Muscle of back (tissue), 11 donors: Measurements from ENCODE around the gene PTPRJ. TPM values are rescaled to one million over a fixed set of nuclear protein-coding genes. Genes with fewer than 3 reads are reported as not detected.
A peak's percentile ranks its signal among the peaks of the same experiment; 100 is the strongest.

Experiments
- DNase-seq, 3 donors: peaks; one replicate each; pipeline versions ENCODE4 v3.0.0 to v3.0.0-alpha.2; 2013
- polyA plus RNA-seq, 10 donors: library from polyadenylated mRNA; unstranded; fragments of 120-200 nt; gene quantifications; one replicate each; pipeline ENCODE4 v1.2.1, GENCODE V29; 2013; ENCODE audit not compliant: insufficient read length in 10 of 10

PTPRJ gene
- polyA plus RNA-seq, 10 donors: 2.8 to 5.3 (median 3.7) TPM

- DNase-seq: peak; percentile 74 to 95 (median 88)
Observed at GRCh38 chr11:48063424-48063978, 83.1 kb downstream of the PTPRJ start.

- peak in 1 of 3 donors; percentile 62 for DNase-seq
Observed at GRCh38 chr11:48064306-48064705, 83.9 kb downstream of the PTPRJ start.

DNA sequence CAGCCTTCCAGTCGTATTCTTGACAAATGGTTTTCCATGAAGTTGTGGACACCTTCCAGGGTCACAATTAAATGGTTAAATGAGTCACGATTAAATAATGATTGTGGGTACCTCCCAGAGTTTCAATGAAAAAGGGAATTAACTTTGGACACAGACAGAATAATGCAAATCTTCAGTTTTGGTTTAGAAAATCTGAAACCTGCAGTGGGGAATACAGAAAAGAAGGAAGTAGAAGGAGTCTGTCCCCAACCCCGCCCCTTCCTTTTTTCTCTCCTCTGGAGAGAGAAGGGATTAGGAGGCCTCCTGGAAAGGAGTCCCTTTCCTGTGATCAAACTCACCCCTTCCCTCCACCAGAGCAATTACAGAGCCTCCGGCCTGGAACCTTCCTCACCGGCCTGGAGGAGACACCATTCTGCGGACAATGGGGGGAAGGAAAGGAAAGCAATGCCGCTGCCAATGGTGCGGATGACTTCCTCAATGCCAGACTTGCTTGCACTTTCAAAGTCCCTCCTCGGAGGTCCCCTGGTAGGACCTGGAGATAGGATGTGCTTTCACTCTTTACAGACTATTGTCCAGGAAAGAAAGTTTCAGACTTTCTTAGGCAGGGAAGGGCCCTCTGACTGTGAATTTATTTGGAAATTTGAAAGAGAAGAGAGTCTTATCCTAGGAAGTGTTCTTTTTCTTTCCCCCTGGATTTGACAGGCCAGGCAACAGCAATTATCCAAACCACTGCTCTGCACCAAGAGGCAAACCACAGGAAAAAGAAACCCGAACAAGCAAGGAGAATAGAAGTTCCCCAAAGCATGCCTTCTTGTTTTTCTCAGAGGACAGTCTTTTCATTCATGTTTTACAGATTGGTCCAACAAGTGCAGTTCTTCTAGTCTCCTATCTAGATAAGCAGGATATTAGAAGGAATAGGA is 86.8 kb downstream of the PTPRJ start:
- DNase-seq: peak in 1 of 3 donors; percentile 51

- DNase-seq: no peak
Observed at GRCh38 chr11:48073031-48073861, 92.9 kb downstream of the PTPRJ start.

DNA sequence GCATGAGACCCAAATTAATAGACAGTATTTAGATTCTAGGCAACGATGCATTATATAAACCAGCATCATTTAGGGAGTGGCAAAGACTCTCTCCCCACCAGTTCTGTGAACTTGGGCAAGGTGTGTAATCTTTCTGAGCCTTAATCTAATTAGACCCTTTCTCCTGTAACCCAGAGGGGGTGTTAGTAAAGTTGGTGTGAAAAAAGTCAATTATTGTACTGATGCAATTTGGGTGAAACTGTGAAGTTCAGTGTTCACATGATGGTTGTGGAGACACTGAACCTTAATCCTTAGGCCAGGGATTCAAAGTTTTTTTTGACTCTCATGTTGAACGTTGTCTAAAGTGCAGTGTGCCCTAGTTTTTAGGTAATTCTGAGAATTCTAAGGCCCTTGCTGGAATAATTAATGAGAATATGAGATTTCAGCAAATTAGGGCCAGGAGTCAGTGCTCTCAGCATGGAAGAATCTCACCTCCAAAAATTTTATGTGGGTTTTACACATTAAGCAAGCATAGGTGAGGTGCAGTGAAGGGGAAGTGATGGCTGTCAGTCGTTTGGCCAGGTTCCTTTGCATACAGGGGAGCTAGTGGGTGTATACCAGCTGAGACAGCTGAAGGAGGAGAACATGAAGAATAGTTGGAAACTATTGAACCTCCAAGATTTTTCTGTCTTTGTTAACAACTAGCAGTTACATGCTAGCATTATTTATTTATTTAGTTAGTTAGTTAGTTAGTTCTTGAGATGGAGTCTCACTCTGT is 94.2 kb downstream of the PTPRJ start:
- DNase-seq: no peak

GRCh38 chr11:48075637-48076036 is 95.3 kb downstream of the PTPRJ start:
- no peak for DNase-seq

DNA sequence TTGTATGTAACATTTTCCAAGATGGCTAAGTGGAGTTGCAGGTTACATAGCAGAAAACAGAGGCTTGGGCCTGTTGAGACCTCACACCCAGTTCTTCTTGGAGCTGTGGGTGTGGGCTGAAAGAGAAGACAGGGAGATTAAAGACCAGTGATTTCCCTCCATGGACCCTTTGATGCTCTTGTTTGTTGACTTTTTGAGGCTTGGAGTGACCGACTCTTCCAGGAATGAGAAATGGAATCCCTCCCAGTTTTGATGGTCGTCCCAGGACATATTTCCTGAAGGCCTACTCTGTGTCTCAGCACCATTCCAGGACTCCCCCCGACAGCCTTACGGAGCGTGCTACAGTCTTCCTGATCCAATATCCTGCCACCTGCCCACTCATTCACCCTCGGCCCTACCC is 96.9 kb downstream of the PTPRJ start:
- DNase-seq: no peak

DNA sequence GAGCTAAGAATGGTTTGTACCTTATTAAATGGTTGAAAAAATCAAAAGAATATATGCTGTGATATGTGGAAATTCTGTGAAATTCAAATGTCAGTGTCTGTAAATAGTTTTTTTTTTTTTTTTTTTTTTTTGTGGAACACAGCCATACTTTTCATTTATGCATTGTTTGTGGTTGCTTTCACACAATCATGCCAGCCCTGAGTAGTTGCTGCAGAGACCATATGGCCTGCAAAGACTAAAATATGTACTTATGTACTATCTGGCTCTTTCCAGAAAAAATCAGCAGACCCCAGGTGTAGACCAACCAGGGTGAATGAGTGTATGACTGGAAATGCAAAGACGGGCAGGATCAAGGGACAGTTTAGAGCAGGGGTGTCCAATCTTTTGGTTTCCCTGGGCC is 98.3 kb downstream of the PTPRJ start:
- DNase-seq: no peak

DNA sequence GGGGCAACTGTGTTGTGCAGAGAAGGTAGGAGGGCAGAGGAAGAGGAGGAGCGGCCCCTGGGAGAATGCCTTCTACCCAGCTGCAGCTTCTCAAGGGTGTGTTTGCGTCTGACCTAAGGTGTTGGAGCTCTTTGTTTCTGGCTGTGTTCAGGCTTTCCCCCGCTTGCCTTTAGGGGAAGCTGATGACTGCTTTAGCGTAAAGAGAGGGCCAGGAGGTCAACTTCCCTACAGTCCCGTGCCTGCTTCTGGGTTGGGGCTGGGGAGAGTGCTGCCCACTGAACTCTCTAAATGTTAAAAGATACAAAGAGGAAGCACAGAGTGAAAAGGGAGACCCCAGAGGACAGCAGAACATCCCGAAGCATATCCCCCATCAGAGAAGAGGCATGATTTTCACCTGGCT is 99.2 kb downstream of the PTPRJ start:
- no peak for DNase-seq

DNA sequence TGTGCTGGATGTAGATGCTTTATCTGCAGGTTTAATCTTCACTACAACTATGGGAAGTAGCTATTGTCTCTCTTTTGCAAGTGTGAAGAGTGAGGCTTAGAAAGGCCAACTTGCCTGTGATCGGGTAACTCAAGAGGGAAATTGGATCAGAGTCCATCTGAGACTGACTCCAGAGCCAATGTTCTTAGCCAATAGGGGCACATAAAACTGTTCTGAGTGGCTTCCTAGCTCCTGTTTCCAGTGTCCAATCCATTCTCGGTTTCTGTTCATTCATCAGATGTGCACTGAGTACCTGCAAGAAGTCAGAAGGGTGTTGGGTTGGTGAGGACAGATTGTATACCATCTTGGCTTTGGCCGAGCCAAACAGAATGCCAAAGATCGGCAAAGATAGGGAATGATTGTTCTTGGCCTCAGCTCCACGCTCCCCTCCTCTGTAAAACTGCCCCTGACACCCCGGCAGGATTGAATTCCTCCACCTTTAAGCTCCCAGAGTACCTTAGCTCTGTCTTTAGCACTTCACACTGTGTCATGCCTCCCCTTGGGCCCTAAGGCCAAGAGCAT is 100.0 kb downstream of the PTPRJ start:
- DNase-seq: no peak

GRCh38 chr11:48081151-48082010 is 101.0 kb downstream of the PTPRJ start:
- DNase-seq: peak in 1 of 3 donors; percentile 55

DNA sequence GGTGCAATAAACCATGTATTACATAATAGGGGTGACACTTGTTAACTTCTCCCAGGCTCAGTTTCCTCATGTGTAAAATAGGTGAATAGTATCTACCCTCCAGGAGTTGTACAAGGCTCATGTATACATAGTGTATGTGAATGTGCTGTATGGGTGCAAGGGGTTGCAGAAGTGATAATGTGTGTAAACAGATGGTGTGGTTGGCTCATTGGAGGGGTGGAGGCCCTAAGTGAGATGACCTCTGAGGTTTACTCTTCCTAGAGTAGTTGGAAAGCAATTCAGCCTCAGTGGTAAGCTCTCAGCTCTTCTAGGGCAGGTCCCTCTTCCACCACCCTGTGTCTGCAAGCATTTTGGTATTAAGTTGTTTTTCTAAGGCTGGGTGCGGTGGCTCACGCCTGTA is 102.4 kb downstream of the PTPRJ start:
- DNase-seq: no peak

- DNase-seq: no peak
Observed at GRCh38 chr11:48083421-48083820, 103.1 kb downstream of the PTPRJ start.

GRCh38 chr11:48085688-48086087 is 105.3 kb downstream of the PTPRJ start:
- no peak for DNase-seq

DNA sequence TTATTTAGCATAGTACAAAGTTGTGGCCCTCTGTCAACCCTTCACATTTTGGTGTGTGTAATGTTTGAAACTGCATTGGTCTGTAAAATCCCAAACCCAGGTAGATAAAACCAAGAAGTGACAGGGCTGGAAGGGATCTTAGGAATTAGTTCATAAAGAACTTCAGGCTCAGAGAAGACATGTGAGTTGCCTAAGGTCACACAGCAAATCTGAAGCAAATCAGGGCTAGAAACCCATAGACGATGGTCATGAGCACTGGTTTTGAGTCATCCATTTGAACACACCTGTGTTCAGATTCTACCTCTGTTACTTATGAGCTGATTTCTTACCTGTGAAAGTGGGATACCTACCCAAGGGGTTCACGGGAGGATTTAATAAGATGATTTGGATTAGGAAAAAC is 107.1 kb downstream of the PTPRJ start:
- no peak for DNase-seq

DNA sequence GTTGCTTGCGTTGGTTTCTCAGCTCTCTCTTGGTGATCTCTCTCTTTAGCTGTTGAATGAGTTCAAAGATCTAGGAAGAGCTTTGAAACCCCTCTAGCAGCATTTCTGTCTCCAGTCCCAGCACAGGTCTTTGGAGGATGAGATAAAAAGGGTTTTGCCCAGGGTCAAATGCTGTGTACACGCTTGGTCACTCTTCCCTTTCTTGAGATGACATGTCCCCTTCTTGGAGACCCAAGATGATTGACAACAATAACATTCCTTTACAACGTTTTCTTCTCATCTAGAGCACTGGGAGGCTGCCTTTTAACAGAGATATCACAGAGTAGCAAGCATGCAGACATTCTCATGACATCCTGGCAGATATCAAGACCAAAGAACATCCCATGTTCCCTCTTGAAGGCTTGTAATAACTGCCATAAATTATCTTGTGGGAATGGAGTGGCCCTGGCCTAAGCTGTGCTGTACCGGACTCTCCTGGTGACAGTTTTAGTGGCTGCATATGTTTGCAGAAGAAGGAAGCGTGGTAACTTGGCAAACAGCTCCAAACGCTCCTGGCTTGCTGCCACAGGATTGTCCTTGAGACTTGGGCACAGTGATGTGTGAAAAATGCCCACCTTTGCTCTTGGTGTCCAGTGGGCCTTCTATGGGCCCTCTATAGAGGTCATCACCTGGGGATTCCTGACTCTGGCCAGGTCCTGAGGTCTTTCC is 107.8 kb downstream of the PTPRJ start:
- no peak for DNase-seq

GRCh38 chr11:48088682-48089050 is 108.3 kb downstream of the PTPRJ start:
- DNase-seq: no peak

GRCh38 chr11:48090174-48090573 is 109.8 kb downstream of the PTPRJ start:
- DNase-seq: no peak

DNA sequence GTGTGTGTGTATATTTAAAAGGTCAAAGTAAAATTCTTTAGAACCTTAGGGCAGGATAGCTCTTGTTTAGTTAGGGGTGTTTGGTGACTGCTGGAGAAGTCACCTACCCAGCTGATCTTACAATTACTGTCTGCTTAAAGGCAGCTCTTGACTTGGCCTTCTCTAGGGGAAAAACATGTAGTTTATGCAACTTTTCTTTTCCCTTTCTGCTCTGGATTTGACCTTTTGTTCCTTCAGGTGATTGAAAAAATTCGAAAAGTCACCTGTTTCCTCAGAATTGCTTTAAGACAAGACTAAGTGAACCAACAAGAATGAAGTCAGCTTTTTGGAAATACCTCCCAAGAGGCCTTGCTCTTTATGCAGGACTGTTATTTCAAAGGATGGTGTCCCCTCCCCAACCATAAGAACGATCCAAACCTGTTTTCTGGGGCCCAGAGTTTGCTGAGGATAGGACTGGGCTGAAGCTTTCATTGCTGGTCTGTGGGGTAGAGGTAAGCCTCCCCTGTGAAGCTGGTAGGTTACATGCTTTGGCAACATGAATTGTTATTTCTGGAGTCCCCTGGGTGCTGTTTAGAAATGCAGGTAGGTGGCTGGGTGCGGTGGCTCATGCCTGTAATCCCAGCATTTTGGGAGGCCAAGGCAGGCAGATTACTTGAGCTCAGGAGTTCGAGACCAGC is 111.2 kb downstream of the PTPRJ start:
- no peak for DNase-seq
